Hepatocyte (in vitro differentiated cells): ENCODE measurements around the gene CTH. TPM values are rescaled to one million over a fixed set of nuclear protein-coding genes. Genes with fewer than 3 reads are reported as not detected.

Experiments used
- DNase-seq: peaks from one replicate; pipeline ENCODE4 v3.0.0-alpha.2; 2016; ENCODE audit warnings: low spot score
- H2AFZ ChIP-seq: fragments of 200-600 bp; sonication (generic); 2 replicates; pipeline ENCODE4 v1.6.0; 2016; ENCODE audit warnings: antibody characterized with exemption, mild to moderate bottlenecking
- H3K27ac ChIP-seq: fragments of 200-600 bp; sonication (generic); 2 replicates; pipeline ENCODE4 v1.5.1; 2016; ENCODE audit warnings: mild to moderate bottlenecking
- H3K27me3 ChIP-seq: fragments of 200-600 bp; sonication (generic); 2 replicates; pipeline ENCODE4 v1.6.1; 2016
- H3K36me3 ChIP-seq: fragments of 200-600 bp; sonication (generic); replicated peaks from 2 replicates; pipeline ENCODE4 v1.5.1; 2016; ENCODE audit warnings: low read depth; ENCODE audit not compliant: insufficient read depth
- H3K4me1 ChIP-seq: fragments of 200-600 bp; sonication (generic); 2 replicates; pipeline ENCODE4 v1.5.1; 2016; ENCODE audit warnings: mild to moderate bottlenecking, moderate library complexity; ENCODE audit not compliant: insufficient read depth
- H3K4me2 ChIP-seq: fragments of 200-600 bp; sonication (generic); 2 replicates; pipeline ENCODE4 v1.6.0; 2016
- H3K4me3 ChIP-seq: fragments of 200-600 bp; sonication (generic); 2 replicates; pipeline ENCODE4 v1.5.1; 2016; ENCODE audit warnings: mild to moderate bottlenecking
- H3K79me2 ChIP-seq: fragments of 200-600 bp; sonication (generic); 2 replicates; pipeline ENCODE4 v1.6.0; 2017; ENCODE audit warnings: mild to moderate bottlenecking
- H3K9me2 ChIP-seq: fragments of 200-600 bp; sonication (generic); replicated peaks from 2 replicates; pipeline ENCODE4 v1.6.0; 2017; ENCODE audit warnings: mild to moderate bottlenecking; ENCODE audit not compliant: insufficient read depth
- H3K9me3 ChIP-seq: fragments of 200-600 bp; sonication (generic); 2 replicates; pipeline ENCODE4 v1.5.1; 2016; ENCODE audit warnings: low read depth, mild to moderate bottlenecking
- H4K20me1 ChIP-seq: fragments of 200-600 bp; sonication (generic); 2 replicates; pipeline ENCODE4 v1.6.0; 2016; ENCODE audit warnings: mild to moderate bottlenecking; ENCODE audit not compliant: insufficient read depth, poor library complexity, severe bottlenecking
- CTCF ChIP-seq: fragments of 200-600 bp; sonication (generic); IDR thresholded peaks from 2 replicates; pipeline ENCODE4 v1.5.1; 2016; ENCODE audit warnings: antibody characterized with exemption, mild to moderate bottlenecking; ENCODE audit not compliant: poor library complexity
- EZH2 ChIP-seq: fragments of 200-600 bp; sonication (generic); IDR thresholded peaks from 2 replicates; pipeline ENCODE4 v1.6.1; 2016; ENCODE audit warnings: antibody characterized with exemption, mild to moderate bottlenecking, borderline replicate concordance
- EZH2phosphoT487 ChIP-seq: fragments of 200-600 bp; sonication (generic); IDR thresholded peaks from one replicate; pipeline ENCODE4 v1.6.1; 2018; ENCODE audit warnings: antibody characterized with exemption, mild to moderate bottlenecking, low read depth, moderate library complexity; ENCODE audit not compliant: unreplicated experiment, severe bottlenecking
- WGBS: methylation state at CpG from one replicate; pipeline ENCODE4 v1.1.6; 2016; ENCODE audit warnings: low lambda C conversion rate; ENCODE audit errors: missing lambda C conversion rate; 5-methylcytosine and 5-hydroxymethylcytosine counted together
- polyA plus RNA-seq: library from polyadenylated mRNA; unstranded; fragments of >200 nt; fragmentation: Nextera tagmentation; extraction: Ambion mirVana; gene quantifications from 2 replicates; pipeline ENCODE4 v1.2.1, GENCODE V29; 2016
- total RNA-seq: library from RNA; depleted of rRNA; stranded (reverse); fragments of >200 nt; gene quantifications from 2 replicates; pipeline ENCODE4 v1.2.3, GENCODE V29; 2014

Gene CTH
- total and polyA plus RNA-seq, 2 experiments from 2014 or later: 11.7 to 22.6 TPM

- Histone ChIP-seq H4K20me1 (no peaks in the 10 kb centered on the region), H3K9me2 (no peaks in the 10 kb centered on the region), H3K4me2 (no peak overlapping the region), H3K27me3 (no peaks in the 10 kb centered on the region), H3K27ac (no peak overlapping the region), H3K9me3 (no peaks in the 10 kb centered on the region), H2AFZ (no peak overlapping the region), H3K4me1 (no peaks in the 10 kb centered on the region), H3K36me3 (no peaks in the 10 kb centered on the region), H3K79me2 (peaks cover under 1% of the 10 kb centered on the region), H3K4me3 (no peak overlapping the region)
- WGBS: 83% methylated on average over 4 of the region's 4 CpGs
- no peak for DNase-seq
- TF ChIP-seq EZH2phosphoT487: no peak
Measured at GRCh38 chr1:70420320-70420719, 9.3 kb downstream of the CTH start.

GRCh38 chr1:70426154-70427131 lies 15.4 kb downstream of the CTH start:
- Histone ChIP-seq H4K20me1 (no peaks in the 10 kb centered on the region), H3K4me1 (no peaks in the 10 kb centered on the region), H3K27ac (no peak overlapping the region), H3K4me2 (no peak overlapping the region), H3K36me3 (no peaks in the 10 kb centered on the region), H3K9me3 (no peaks in the 10 kb centered on the region), H3K27me3 (no peaks in the 10 kb centered on the region), H3K4me3 (no peak overlapping the region), H3K9me2 (no peaks in the 10 kb centered on the region), H3K79me2 (no peaks in the 10 kb centered on the region), H2AFZ (no peak overlapping the region)
- whole genome bisulfite sequencing: 88% methylated on average over 7 of the region's 7 CpGs
- no peak for TF ChIP-seq EZH2
- TF ChIP-seq EZH2phosphoT487: no peak
- TF ChIP-seq CTCF: no peak
- no peak for DNase-seq

- no peaks in the 10 kb centered on the region for H3K9me2 ChIP-seq
- no peaks in the 10 kb centered on the region for H4K20me1 ChIP-seq
- H3K27me3 ChIP-seq: no peaks in the 10 kb centered on the region
- no peak overlapping the region for H3K4me2 ChIP-seq
- no peaks in the 10 kb centered on the region for H3K79me2 ChIP-seq
- TF ChIP-seq EZH2phosphoT487: no peak
- no peaks in the 10 kb centered on the region for H3K9me3 ChIP-seq
- H3K27ac ChIP-seq: no peak overlapping the region
- no peak overlapping the region for H3K4me3 ChIP-seq
- peak; percentile 20 for DNase-seq
- H2AFZ ChIP-seq: no peak overlapping the region
- H3K4me1 ChIP-seq: no peaks in the 10 kb centered on the region
- WGBS: 53% methylated on average over 3 of the region's 3 CpGs
- H3K36me3 ChIP-seq: no peaks in the 10 kb centered on the region
Measured at GRCh38 chr1:70427976-70428375, 16.9 kb downstream of the CTH start.

- H3K4me2 ChIP-seq: no peak overlapping the region
- H3K9me3 ChIP-seq: no peaks in the 10 kb centered on the region
- H4K20me1 ChIP-seq: no peaks in the 10 kb centered on the region
- DNase-seq: no peak
- H2AFZ ChIP-seq: no peak overlapping the region
- H3K79me2 ChIP-seq: no peaks in the 10 kb centered on the region
- TF ChIP-seq CTCF: no peak
- no peak for TF ChIP-seq EZH2phosphoT487
- TF ChIP-seq EZH2: no peak
- no peak overlapping the region for H3K4me3 ChIP-seq
- no peaks in the 10 kb centered on the region for H3K27me3 ChIP-seq
- H3K4me1 ChIP-seq: no peaks in the 10 kb centered on the region
- no peak overlapping the region for H3K27ac ChIP-seq
- no peaks in the 10 kb centered on the region for H3K36me3 ChIP-seq
- WGBS: 82% methylated on average over 2 of the region's 2 CpGs
- no peaks in the 10 kb centered on the region for H3K9me2 ChIP-seq
Measured at GRCh38 chr1:70429219-70429618, 18.2 kb downstream of the CTH start.
